Measurements from ENCODE around the gene ZNF324B.
A peak's percentile ranks its signal among the peaks of the same experiment; 100 is the strongest.
"Not testable (repeated sequence)": the region's sequence is repeated elsewhere in the genome, so short reads cannot be mapped to it uniquely, and the experiment has no call there.

Gene ZNF324B

DNA sequence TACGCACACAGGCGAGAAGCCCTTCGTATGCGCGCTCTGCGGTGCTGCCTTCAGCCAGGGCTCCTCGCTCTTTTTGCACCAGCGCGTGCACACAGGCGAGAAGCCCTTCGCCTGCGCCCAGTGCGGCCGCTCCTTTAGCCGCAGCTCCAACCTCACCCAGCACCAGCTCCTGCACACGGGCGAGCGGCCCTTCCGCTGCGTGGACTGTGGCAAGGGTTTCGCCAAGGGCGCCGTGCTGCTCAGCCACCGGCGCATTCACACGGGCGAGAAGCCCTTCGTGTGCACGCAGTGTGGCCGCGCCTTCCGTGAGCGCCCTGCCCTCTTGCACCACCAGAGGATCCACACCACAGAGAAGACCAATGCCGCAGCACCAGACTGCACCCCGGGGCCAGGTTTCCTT is 4.7 kb downstream of the ZNF324B start:
- no peak for DNase-seq

DNA sequence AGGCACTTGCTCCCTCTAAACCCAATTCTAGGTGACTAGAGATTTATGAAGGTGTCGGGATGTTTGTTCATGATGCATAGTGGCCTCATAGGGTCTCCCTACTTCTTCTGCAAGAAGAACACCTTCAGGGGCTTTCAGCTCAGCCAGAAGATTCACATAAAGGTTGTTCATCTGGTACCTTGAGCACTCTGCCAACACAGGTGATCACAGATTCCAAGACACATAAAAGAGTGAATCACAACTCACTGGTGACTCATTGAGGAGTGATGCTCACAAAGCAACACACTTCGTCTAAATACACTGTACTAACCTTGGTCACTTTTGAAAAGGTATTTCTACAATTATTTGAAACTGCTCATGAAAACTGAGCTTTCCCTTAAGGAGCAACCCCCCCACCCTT is 8.6 kb downstream of the ZNF324B start:
- no peak for DNase-seq

DNA sequence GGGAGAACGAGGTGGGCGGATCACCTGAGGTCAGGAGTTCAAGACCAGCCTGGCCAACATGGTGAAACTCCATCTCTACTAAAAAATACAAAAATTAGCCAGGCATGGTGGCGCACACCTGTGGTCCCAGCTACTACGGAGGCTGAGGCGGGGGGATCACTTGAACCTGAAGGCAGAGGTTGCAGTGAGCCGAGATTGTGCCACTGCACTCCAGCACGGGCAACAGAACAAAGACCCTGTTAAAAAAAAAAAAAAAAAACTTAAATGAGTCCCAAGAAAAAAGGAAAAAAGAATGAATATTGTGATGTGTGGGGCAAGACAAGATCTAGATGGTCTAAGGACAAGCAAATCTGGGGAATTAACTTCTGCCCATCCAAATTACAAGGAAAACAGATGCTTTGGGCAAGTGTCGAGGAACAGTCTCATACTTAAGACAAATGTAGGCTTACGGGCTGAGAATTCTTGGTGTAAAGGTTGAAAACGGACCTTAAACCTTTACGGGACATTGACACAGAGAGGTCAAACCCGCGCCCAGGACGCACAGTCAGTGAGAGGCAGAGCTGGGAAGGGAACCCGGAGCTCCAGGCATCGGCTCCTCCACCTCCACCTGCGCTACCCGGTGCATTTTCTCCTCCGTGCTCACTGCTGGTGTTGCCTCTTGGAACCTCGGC is 14.8 kb downstream of the ZNF324B start:
- DNase-seq, result no peak

DNA sequence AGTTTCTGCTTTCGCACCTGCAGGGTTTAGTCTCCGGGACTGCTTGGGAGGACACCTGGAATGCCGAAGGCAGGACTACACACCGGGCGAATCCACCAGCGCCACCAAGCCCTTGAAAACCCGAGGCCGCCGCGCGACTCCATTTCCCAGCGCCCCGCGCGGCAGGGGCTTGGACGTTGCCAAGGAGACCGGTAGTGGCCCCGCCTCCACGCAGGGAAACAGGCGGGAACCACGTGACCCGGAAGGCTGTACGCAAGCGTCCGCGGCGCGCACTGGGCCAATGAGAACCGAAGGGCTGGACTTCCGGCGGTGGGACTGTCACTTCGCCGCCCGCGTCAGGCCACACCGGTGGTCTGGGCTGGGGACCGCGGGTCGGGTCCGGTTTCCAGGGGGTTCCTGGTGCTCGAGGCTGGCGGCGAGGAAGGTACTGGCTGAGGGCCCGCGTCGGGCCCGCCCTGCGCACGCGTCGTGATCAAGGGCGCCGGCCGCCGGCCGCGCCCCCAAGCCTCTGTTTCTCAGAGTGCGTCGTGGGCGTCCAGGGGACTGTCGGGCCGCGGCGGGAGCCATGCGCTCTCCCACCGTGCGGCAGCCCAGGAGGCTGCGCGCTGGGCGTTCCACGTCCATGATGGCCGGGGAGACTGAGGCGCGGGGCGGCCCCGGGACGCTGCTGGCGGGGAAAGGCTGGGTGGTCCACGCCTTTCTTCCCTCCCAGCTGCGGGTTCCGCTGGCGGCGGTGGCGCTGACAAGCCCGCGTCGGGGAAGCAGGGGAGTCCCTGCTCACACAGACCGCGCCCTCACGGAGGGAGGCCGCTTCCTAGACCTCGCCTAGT is 15.6 kb downstream of the ZNF324B start, which contains the start of gene ZNF324:
ZNF324 (plus strand) TSS at position 321 of the 830 bp plus-strand sequence. CDS start 2,106 bp downstream, outside the sequence.
- peak; percentile 96 to 98 for DNase-seq

DNA sequence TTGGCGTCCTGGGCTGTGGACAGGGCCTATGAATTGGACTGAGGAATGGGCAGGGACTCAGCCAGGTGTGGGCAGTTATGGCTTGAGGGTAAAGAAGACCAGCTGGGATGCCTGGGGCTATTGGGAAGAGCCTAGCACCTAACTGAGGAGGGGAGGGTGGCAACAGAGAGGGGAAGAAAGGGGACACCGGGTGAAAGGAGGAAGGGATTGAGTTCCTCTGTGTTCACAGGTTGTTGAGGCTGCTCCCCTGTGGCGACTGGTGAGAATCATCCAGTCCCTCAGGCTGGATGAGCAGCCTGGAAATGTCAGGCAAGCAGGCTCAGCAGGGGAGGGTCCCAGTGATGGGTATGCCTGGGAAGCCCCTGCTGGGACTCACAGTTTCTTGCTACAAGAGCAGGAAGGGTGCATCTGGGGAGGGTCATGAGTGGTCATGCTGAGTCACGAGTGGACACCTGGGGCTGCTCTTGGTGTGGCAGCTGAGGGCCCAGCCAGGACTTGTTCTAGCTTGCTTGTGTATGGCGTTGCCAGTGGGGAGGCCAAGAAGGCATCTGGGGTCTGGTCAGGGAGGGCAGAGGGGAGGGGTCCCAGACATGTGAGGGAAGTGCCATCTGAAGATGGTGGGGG is 16.9 kb downstream of the ZNF324B start:
- no peak for DNase-seq

DNA sequence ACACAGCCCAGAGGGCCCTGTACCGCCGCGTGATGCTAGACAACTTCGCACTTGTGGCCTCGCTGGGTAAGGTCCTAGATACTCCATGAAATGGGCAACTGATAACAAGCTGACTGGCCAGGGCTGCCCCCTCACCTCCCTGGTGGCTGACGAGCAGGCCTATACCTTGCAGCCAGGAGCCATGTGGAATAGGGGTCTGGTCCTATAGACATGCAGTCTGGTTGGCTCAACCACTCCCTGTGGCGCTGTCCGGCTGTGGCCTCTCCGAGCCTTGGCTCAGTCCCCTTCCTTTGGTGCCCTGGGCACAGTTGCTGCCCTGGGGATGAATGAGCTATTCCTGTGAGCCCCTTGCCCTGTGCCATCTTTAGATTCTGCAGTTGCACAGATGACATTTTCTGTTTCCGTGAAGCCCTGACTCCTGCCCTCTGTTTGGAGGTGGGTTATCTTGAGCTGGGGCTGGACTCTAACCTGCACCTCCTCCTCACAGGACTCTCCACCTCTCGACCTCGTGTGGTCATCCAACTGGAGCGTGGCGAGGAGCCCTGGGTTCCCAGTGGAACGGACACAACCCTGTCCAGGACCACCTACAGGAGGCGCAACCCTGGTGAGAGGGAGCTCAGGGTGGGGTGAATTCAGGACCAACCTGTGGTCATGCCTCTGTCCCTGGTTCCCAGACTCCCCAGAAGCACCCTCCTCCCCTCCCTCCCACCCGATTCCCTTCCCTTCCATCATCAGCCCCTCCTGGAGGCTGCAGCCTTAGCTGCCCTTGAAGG is 18.0 kb downstream of the ZNF324B start:
- DNase-seq, result no peak

DNA sequence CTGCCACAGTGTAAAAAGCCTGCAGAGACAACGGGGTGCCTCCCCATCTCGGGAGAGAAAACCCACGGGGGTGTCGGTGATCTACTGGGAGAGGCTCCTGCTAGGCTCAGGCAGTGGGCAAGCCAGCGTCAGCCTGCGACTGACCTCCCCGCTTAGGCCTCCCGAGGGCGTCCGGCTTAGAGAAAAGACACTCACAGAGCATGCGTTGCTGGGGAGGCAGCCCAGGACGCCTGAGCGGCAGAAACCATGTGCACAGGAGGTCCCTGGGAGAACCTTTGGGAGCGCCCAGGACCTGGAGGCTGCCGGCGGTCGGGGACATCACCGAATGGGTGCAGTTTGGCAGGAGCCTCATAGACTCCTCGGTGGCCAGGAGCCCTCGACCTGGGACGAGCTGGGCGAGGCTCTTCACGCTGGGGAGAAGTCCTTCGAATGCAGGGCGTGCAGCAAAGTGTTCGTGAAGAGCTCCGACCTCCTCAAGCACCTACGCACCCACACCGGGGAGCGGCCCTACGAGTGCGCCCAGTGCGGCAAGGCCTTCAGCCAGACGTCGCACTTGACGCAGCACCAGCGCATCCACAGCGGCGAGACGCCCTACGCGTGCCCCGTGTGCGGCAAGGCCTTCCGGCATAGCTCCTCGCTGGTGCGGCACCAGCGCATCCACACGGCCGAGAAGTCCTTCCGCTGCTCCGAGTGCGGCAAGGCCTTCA is 19.6 kb downstream of the ZNF324B start:
- DNase-seq, result not testable (repeated sequence)

DNA sequence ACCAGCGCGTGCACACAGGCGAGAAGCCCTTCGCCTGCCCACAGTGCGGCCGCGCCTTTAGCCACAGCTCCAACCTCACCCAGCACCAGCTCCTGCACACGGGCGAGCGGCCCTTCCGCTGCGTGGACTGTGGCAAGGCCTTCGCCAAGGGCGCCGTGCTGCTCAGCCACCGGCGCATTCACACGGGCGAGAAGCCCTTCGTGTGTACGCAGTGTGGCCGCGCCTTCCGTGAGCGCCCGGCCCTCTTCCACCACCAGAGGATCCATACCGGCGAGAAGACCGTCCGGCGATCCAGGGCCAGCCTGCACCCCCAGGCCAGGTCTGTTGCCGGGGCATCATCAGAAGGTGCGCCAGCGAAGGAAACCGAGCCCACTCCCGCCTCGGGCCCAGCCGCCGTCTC is 20.3 kb downstream of the ZNF324B start:
- no peak for DNase-seq

DNA sequence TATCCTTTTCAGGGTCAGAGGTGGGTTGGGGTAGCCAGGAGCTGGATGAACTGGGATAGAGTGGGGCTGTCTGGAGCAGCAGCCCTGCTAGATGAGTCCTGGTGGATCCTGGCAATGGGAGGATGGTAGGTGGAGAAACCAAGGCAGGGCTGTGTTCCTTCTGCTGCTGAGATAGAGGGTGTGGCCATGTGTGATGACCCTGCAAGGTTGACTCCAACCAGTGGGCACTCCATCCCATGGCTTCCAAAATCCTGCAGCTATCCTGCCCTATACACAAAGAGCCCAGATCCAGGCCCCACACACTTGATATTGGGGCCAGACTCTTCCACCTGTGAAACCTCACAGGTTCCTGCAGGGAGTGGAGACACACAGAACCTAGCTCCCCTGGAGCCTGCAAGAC is 22.4 kb downstream of the ZNF324B start:
- no peak for DNase-seq

DNA sequence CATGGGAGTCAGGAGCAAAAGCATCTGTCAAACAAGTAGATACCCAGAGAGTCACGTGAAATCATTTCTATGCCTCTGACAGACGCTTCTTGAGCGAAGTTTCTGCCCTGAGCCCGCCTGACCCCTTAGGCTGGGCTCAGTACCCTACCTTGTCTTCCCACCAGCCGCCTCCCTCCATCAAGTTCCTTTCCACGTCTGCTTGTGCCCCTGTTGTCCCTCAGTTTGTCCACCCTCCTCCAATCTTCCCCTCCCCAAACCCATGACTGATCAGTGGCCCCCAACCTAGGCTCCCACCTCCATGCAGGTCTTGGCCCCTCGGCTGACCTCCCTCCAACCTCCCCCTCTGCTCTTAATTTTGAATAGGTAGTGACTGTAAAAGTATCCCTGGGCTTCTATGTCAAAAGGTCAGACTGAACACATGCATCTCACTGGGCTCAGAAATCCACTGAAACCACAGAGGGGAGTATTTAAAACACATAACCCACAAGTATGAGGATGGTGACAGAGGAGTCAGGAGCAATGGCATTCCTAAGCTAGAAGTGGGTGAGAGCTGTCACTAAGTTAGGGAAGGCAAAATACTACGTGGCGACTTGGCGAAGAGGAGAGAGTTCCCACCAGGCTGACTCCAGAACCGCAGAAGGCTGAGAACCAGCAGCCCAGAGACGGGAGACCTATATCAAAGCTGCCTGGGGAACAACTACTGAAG is 23.0 kb downstream of the ZNF324B start:
- no peak for DNase-seq

DNA sequence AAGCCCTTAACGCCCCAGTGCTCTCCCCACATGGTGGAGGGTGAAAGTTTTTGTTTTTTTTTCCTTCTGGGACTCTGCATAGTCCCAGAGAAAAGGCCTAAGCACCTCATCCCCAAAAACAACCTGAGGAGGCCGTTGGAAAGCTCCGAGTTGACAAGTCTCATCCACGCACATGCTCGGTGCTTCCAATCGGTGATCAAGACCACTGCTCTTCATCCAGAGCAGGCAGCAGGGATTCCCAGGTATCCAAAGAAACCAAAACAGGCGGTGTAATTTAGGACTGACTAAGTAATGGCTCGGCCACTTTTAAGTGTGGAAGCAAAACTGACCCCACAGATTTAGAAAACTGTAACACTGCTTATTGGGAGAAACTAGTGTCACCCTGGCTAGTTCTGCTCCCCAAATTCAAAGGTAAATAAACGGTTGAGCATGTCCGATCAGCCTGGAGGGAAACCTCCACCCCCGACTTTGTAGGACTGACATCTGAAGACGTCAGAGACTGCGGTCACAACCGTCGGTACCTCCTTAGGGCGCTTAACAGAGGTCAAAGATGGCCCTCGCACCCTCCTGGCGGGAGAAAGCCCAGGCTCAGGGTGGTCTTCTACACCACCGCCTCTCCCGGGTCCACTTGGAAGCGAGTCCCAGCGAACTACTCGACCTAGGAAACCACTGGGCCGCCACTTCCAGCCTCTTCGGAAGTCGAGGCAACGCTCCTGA is 23.7 kb downstream of the ZNF324B start:
- no peak for DNase-seq

DNA sequence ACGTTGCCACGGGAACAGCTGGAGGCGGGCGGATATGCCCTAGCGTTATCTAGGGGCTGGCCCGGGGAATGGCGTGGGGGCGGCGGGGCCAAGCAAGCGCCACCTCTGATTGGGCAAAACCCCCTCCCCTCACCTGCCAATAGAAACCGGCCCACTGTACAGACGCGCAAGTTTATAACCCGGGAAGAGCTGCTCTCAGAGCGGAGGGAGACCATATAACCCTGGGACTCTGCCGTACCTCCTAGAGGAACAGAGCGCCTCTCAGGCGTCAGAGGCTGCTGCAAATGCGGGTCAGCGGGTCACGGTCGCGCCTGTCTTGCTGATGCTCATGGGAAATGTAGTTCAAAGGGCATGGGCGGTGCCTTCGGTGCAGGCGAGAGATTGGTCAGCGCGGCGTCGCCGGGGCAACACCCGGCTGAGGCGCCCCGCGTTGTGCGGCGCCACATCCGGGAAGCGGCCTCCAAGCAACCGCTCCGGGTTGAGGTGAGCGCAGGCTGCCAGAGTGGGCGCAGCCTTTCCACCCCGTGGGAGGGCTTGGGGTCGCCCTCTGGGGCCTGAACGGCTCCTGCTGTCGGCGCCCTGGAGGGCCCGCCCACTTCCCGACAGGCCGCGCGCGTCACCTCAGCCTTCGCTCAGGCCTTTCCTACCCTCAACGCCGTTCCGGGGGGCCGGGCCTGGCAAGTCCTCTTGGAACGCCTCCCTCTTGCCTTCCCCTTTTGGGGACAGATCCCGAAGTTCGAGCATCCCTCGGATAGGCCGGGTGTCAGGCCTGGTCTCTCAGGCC is 24.5 kb downstream of the ZNF324B start, which contains the start of gene ZNF446:
ZNF446 (plus strand) TSS at position 639 of the 784 bp plus-strand sequence. CDS start 867 bp downstream, outside the sequence.
- DNase-seq, result peak; percentile 87 to 89

DNA sequence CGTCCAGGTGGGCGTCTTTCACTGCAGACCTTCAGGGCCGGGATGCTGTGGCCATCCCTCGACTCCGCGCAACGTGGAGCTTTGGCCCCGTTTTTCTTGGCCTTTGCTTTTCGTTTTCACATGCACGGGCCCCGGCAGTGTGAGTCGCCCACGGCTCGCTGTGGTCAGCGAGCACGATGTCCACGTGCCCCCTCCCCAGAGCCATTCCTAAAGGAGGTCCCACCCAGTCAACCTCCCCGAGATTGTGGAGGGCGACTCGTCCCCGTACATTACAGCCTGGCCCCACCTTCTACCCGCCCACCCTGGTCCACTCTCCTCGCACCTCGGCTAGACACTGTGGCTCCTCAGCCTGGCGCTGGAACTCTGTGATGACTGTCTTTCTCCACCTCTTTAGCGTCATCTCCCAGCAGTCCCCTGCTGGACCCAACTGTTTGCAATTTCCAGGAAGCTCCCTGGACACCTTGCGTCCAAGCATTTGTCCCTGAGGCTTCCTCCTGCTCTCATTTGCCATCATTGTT is 25.1 kb downstream of the ZNF324B start:
- DNase-seq, result no peak

DNA sequence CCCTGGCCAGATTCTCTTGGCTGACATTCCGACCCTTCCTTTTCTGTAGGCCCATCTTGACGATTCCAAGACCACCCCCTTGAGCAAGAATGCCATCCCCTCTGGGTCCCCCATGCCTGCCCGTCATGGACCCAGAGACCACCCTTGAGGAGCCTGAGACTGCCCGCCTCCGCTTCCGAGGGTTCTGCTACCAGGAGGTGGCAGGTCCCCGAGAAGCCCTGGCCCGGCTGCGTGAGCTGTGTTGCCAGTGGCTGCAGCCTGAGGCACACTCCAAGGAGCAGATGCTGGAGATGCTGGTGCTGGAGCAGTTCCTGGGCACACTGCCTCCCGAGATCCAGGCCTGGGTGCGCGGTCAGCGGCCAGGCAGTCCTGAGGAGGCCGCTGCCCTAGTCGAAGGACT is 25.7 kb downstream of the ZNF324B start:
- no peak for DNase-seq

DNA sequence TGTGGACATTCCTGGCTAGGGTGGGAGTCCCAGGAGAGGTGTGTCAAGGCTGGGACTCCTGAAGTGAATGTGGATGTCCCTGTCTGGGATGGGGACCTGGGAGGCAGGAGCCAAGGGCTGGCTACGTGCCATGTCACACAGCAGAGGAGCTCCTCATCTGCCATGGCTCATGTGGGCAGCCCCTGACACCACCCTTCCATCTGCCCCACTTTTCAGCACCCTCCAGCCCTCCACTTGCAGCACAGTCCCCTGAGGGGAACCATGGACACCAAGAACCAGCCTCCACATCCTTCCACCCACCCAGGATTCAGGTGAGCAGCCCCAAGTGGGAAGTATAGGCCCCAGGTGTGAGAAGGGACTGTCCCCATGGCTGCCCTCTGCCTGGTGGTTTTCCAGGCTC is 26.4 kb downstream of the ZNF324B start:
- no peak for DNase-seq

DNA sequence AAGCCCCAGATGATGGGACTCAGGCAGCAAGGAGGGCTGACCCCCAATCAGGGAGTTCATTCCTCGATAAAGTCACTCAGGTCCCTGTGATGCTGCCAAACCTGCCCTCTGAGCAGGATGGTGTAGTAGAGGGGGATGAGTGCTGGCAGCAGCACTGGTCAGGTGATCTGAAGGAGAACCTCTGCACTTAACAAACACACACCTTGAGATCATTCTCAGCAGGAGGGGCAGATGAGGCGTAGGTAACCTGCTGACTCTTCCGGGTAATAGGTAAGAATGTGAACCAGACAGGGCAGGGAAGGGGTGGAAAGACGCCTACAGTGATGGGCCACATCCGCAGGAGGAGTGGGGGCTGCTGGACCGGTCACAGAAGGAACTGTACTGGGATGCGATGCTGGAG is 27.9 kb downstream of the ZNF324B start:
- no peak for DNase-seq

DNA sequence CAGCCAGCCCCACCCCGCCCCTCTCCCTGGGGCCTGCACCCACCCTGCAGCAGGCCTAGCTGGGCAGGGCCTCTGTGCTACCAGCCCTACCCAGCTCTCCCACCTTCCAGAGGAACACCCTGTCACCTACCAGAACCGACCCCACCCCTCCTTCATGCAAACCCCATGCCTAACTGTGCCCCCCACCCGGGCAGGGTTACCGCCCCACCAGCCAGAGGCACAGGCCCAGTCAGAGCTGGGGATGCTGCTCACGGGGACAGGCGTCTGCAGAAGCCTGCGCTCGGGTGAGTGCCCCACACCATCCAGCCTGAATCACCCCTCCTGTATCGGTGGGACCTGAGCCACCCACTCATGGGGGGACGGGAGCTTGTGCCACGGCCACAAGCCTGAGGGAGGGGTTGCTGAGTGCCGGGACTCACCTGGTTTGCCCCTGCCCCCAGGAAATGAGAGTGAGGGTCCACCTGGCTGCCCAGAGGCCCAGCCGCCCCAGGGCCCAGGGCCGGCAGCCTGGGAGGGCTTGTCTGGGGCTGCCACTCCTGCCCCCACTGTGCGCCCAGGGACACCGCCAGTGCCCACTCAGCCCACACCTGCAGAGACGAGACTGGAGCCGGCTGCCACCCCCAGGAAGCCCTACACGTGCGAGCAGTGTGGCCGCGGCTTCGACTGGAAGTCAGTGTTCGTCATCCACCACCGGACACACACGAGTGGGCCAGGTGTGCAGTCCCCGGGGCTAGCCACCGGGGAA is 28.5 kb downstream of the ZNF324B start:
- DNase-seq, result no peak

DNA sequence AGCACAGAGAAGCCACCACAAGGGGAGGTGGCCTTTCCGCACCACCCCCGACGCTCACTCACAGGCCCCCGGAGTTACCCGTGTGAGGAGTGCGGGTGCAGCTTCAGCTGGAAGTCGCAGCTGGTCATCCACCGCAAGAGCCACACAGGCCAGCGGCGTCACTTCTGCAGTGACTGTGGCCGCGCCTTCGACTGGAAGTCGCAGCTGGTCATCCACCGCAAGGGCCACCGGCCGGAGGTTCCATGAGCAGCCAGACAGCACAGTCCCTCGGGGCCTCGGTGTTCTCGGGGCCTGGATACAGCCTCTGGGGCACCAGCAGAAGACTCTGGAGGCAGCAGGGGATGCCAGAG is 29.0 kb downstream of the ZNF324B start:
- no peak for DNase-seq

DNA sequence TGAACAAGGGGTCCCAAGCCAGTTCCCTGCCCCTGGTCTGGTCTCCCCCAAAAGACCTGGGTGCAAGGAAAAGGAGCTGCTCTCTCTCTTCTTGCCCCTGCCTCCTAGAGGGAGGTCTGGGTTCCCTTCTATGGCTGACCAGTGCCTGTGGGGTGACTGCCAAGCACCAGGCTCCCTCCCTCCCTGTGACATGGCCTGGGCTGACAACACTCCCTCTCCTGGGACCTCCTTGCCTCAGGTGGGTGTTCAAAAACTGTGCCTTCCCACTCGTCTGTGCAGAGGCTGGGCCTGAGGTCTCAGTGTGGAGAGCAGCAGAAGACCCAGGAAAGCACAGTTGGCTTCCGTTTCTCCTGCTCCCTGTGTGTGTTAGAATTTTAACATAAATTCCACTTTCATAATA is 29.4 kb downstream of the ZNF324B start:
- no peak for DNase-seq

Measured in stimulated activated CD4-positive, alpha-beta T cell treated with anti-CD3 and anti-CD28 coated beads, Interleukin-2, amount 100 ng/mL, for 48 hours (primary cell).